T-helper 22 cell (primary cell): ENCODE data around the gene PDE6D.

ENCODE experiments used
- DNase-seq: peaks from one replicate; pipeline ENCODE4 v3.0.0-alpha.2; 2020; ENCODE audit warnings: low read depth

PDE6D gene

GRCh38 chr2:231780909-231781797 is at the start of gene PDE6D:
Gene PDE6D (minus strand): TSS chr2:231781282. CDS start chr2:231781114, 168 bp downstream.
- DNase-seq, result peak; percentile 94

GRCh38 chr2:231821908-231822307 is 40.8 kb upstream of the PDE6D start:
- DNase-seq, result no peak

- DNase-seq, result no peak
These were observed 39.8 kb upstream of the PDE6D start for GRCh38 chr2:231820786-231821303.

- DNase-seq, result no peak
These were observed 38.5 kb upstream of the PDE6D start for GRCh38 chr2:231819447-231820042.

- DNase-seq, result no peak
These were observed 35.4 kb upstream of the PDE6D start for GRCh38 chr2:231816327-231817026.

GRCh38 chr2:231810905-231811304 is 29.8 kb upstream of the PDE6D start:
- DNase-seq, result no peak

- DNase-seq, result no peak
These were observed 25.9 kb upstream of the PDE6D start for GRCh38 chr2:231807020-231807419.

GRCh38 chr2:231803501-231804138 is 22.5 kb upstream of the PDE6D start:
- DNase-seq, result no peak

GRCh38 chr2:231800493-231801091 is 19.5 kb upstream of the PDE6D start:
- DNase-seq, result no peak

GRCh38 chr2:231795525-231796327 is 14.6 kb upstream of the PDE6D start:
- DNase-seq, result no peak

GRCh38 chr2:231794383-231794782 is 13.3 kb upstream of the PDE6D start:
- DNase-seq, result no peak

GRCh38 chr2:231791107-231791506 is 10.0 kb upstream of the PDE6D start:
- no peak for DNase-seq

- DNase-seq, result no peak
These were observed 5.8 kb upstream of the PDE6D start for GRCh38 chr2:231786917-231787292.

GRCh38 chr2:231786177-231786916 is 5.3 kb upstream of the PDE6D start, which contains the start of gene COPS7B:
Gene COPS7B (plus strand): TSS chr2:231786445. CDS start chr2:231788571, 2,126 bp downstream.
- peak; percentile 69 for DNase-seq

GRCh38 chr2:231785822-231786176 is 4.7 kb upstream of the PDE6D start:
- no peak for DNase-seq

- no peak for DNase-seq
These were observed 4.3 kb upstream of the PDE6D start for GRCh38 chr2:231785413-231785812.

GRCh38 chr2:231781798-231782726 is 980 bp upstream of the PDE6D start:
- DNase-seq, result no peak

- no peak for DNase-seq
These were observed 766 bp downstream of the PDE6D start for GRCh38 chr2:231780123-231780908.
